ENCODE data around the gene VSIG4. TPM values are rescaled to one million over a fixed set of nuclear protein-coding genes. Genes with fewer than 3 reads are reported as not detected.
A peak's percentile ranks its signal among the peaks of the same experiment; 100 is the strongest.
"Not testable (repeated sequence)": the region's sequence is repeated elsewhere in the genome, so short reads cannot be mapped to it uniquely, and the experiment has no call there.

VSIG4 gene, protein sequence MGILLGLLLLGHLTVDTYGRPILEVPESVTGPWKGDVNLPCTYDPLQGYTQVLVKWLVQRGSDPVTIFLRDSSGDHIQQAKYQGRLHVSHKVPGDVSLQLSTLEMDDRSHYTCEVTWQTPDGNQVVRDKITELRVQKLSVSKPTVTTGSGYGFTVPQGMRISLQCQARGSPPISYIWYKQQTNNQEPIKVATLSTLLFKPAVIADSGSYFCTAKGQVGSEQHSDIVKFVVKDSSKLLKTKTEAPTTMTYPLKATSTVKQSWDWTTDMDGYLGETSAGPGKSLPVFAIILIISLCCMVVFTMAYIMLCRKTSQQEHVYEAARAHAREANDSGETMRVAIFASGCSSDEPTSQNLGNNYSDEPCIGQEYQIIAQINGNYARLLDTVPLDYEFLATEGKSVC
- not detected in 2 replicates for total RNA-seq (2014; rRNA removed; shearing (Covaris generic))
- polyA plus RNA-seq (2015; cell fraction: cytosol; rRNA removed), result not detected in 2 replicates
- polyA plus RNA-seq (2015; cell fraction: nucleus; rRNA removed), result not detected in 2 replicates

- DNase-seq (ENCODE audit: low read depth), result no peak
Measured at GRCh38 chrX:66039944-66040343, at the start of gene VSIG4. Gene VSIG4, minus strand, starts transcription at chrX:66040080. Its CDS starts 82 bp downstream, at chrX:66039998.

DNA sequence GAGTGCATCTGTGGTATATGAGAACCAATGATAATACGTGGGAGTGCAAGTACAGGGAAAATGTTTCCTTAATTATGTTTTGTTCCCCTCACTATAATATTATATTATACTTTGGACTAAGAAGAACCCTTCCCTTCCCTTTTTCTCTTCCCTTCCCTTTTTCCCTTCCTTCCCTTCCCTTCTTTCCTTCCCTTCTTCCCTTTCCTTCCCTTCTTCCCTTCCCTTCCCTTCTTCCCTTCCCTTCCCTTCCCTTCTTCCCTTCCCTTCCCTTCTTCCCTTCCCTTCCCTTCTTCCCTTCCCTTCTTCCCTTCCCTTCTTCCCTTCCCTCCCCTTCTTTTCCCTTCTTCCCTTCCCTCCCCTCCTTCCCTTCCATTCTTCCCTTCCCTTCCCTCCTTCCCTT is 36.9 kb upstream of the VSIG4 start:
- no peak for DNase-seq (ENCODE audit: low read depth)

DNA sequence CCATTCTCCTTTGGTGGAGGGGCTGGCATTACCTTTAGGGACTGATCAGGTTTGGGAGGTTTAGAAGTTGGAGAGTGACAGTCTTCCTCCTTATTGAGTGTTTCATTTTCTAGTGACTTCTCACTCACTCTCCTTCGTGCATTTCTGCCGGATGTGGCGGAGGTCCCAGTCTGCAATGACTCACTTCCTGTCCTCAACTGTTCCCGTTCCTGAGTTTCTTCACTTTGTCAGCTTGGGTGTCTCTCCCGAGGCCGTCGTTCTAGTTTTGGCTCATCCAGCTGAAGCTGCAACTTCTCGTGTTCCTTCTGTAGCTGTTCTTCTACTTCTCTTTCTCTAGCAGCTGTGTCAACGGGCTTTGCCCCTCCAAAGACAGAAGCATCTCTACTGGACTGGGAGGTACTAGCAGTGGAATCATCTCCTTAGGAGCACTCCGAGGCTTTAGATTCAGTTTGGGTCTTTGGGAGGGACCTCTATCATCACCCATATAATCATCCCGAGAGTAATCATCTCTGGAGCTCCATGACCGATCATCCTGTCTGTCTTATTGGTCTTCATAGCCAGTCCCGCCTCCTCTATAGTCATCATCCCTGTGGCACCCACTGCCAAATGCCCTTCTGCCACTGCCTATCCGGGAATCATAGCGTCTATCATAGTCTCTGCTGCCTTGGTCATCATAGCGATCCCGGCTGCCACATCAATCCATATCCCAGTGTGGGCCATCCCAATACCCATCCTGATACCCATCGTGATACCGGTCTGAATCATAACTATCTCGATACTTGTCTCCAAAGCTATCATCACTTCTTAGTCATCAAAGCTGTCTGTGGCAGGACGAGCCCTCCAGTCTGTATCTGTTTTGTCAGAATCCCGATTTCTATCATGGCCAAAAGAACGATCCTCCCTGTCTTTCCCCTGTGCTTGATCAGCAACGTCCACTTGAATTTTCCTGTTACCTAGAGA is 35.3 kb upstream of the VSIG4 start:
- DNase-seq (ENCODE audit: low read depth), result peak; percentile 50

GRCh38 chrX:66071126-66071525 is 31.2 kb upstream of the VSIG4 start:
- DNase-seq (ENCODE audit: low read depth), result no peak

DNA sequence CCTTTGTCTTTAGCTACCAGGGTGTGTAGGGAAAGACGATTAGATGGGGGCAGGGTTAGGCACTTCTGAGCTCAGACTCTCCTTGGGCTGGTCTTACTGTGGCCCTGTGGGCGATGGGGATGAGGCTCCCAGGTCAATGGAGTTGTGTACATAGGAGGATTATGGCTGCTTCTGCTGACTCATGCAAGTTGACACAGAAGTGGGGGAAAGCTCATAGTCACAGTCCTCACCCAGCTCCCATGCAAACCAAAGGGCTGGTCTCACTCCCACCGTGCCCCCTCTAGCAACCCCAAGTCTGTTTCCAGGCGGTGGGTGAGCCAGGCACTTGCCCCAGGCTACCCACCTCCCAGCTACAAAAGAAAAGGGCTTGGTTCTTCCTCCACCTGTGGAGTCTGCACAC is 24.4 kb upstream of the VSIG4 start:
- no peak for DNase-seq (ENCODE audit: low read depth)

DNA sequence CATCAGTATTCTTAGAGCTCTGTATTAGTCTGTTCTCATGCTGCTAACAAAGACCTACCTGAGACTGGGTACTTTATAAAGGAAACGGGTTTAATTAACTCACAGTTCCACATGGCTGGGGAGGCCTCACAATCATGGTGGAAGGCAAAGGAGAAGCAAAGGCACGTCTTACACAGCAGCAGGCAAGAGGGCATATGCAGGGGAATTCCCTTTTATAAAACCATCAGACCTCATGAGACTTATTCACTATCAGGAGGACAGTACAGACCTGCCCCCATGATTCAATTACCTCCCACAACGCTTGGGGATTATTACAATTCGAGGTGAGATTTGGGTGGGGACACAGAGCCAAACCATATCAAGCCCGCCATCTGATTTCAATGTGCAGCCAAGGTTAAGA is 17.1 kb upstream of the VSIG4 start:
- DNase-seq (ENCODE audit: low read depth), result not testable (repeated sequence)

DNA sequence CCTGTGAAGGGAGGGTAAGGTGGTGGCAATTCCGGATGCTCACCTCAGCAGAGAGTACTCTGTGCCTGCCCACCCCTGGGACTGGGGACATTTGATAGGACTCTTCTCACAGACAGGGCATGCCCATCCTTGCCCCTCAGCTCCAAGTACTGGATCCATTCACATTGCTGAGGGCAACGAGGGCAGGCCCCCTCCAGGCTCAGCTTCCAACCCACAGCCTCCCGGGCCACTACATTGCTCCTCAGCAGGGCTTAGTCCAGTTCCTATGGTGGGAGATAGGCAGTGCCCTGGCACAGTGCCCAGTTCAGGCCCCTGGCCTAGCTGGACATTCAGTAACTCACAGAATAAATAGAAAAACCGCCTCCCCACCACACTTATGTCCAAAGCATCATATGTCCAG is 15.1 kb upstream of the VSIG4 start:
- DNase-seq (ENCODE audit: low read depth), result no peak

DNA sequence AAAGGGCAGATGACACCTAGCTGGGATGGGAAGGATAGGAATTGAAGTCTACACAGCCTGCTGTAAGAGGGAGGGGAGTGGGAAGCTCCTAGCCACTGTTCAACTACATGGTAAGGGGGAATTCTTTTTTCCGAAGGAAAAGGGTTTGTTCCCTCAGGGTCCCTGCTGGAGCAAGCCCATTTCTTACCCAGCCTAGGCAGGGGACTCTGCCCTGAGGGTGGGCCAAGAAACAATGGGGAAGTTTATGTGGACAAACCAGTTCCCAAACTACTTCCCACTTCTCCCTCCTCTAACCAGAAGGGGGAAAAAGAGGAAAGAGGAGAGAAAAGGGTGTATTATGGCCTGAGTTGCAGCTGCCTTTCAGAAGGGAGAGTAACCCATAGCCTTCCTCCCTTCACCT is 13.5 kb upstream of the VSIG4 start:
- no peak for DNase-seq (ENCODE audit: low read depth)

DNA sequence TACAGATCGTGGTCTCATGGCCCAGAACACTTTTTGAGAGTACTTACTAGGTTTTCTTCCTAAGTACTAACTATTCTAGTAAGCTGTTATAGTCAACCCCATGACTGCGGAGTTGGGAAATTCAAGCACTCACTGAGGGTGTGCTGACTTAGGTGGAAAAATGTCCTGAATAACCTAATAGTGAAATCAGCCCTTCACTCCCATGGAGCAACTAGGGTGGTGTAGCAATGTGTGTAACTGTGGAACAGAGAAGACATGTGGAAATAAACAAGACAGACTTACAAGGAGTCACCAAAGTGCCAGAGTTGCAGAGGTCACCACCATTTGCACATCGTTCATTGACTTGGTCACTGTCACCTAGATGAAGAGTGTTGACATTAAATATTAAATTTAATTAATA is 12.1 kb upstream of the VSIG4 start:
- no peak for DNase-seq (ENCODE audit: low read depth)

GRCh38 chrX:66050140-66050569 is 10.3 kb upstream of the VSIG4 start:
- DNase-seq (ENCODE audit: low read depth), result no peak

GRCh38 chrX:66049056-66049455 is 9.2 kb upstream of the VSIG4 start:
- DNase-seq (ENCODE audit: low read depth), result no peak

GRCh38 chrX:66046612-66047235 is 6.8 kb upstream of the VSIG4 start:
- DNase-seq (ENCODE audit: low read depth), result no peak

GRCh38 chrX:66045894-66046293 is 6.0 kb upstream of the VSIG4 start:
- no peak for DNase-seq (ENCODE audit: low read depth)

DNA sequence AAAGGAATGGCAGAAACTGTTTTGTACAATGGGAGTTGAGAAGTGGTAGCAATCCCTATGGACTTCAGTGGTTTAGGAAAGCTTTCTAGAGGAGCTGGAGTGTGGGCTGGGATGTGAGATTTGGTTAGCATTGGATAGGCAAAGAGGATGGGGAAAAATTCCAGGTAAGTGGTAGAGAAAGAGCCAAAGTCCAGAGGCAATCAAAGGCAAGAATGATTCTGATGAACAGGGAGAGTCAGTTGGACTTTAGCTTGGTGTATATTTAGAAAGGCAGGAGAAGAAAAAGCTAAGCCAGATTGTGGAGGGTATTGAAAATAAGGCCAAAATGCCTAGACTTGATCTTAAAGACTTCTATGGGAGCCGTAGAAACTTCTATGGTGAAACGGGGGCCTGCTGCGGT is 3.7 kb upstream of the VSIG4 start:
- no peak for DNase-seq (ENCODE audit: low read depth)

- DNase-seq (ENCODE audit: low read depth), result no peak
Measured at GRCh38 chrX:66042307-66043077, 2.6 kb upstream of the VSIG4 start.

DNA sequence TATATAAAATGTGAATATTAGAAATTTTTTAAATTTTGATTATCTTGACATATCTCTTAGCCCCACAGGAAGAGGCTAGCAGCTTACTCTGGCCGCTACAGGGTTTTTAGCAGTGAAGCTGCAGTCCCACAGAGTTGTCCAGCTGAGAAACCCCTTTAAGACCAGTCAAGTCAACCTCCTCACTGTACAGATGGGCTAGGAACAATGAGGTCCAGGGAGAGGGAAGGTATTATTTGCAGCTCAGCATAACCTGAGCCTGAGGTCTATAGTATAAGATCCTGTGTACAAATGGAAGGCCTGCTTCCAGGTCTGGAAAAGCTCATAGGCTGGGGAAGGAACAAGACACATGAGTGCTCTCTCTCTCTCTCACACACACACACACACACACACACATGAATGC is 1.8 kb downstream of the VSIG4 start:
- no peak for DNase-seq (ENCODE audit: low read depth)

DNA sequence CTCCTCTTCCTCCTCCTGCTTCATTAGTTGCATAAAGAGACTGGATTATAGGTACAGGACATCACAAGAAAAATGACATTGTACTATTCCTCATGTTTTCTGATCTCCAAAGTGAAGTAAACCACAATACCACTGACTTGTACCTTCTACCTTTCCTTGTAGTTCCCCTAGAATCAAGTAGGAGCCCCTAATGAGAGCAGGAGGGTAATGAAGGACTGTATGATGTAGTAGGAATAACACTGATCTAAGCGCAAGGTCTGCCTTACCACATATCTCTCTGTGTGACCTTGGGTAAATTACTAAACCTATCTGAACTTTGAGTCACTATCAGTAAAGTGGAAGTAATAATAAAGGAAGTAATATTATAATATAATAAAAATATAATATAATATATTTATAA is 3.6 kb downstream of the VSIG4 start:
- DNase-seq (ENCODE audit: low read depth), result no peak

GRCh38 chrX:66035667-66036066 is 4.2 kb downstream of the VSIG4 start:
- DNase-seq (ENCODE audit: low read depth), result no peak

DNA sequence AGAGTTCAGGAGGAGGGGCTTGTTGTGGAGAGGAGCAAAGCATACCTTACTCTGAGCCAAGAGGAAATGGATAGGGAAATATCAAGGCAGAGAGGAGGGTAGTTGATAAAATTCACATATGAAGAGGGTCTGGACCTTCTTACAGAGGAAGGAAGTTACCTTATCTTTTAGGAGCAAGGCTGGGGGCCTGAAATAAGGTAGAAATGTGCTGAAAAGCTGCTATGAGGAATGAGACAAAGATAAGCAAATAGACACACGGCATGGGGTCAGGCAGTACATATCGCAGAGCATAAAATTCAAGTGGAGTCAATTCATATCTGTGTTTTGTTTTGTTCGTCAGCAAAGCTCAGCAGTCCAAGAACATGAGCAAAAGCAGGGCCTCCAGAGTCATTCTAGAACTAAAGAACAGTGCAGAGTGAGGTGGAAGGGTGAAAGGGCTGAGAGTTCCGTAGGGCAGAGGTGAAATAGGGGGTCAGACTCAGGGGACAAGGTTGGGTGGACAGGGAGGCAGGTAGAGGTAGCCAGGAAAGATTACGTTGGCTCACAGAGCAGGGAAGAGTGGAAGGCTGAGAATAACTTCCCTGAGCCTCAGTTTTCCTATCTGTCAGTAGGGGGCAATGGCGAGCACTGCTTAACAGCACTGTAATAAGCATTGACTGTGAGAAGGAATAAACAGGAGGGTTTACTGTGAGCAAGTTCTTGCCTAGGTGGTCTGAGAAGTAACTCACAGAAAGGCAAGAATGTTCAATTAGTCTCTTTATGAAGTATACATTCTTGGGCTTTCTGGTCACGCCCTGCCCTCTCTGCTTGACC is 9.2 kb downstream of the VSIG4 start:
- DNase-seq (ENCODE audit: low read depth), result peak; percentile 3

DNA sequence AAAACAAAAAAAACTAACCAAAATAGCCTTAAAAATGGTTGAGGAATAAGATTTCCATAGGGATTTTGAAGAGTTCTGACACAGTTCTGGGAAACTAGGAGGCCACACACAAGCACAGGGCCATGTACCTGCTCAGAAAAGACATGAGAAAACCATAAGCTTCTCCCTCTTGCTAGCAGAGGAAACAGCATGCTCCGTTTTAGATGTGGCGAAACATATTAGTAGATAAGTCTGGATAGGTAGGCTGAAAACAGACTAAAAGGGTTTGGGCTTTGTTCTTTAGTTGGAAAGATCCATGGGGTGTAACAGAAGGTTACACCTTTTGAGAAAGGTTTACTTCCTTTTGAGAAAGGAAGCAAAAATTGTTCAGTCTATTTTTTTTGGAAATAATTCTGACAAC is 10.9 kb downstream of the VSIG4 start:
- DNase-seq (ENCODE audit: low read depth), result no peak

Measured in HT1080 (cell line).